HTERT RPE-1 (cell line): ENCODE measurements around the gene ITCH.
"Not testable (repeated sequence)": the region's sequence is repeated elsewhere in the genome, so short reads cannot be mapped to it uniquely, and the experiment has no call there.

Experiments used
- in situ Hi-C: fragments of 300-500 bp; cut with MboI; formaldehyde crosslinking; loops from 4 replicates; pipeline ENCODE4 v1.14.3; 2020; ENCODE audit warnings: low sequenced_read_pairs

ITCH gene

DNA sequence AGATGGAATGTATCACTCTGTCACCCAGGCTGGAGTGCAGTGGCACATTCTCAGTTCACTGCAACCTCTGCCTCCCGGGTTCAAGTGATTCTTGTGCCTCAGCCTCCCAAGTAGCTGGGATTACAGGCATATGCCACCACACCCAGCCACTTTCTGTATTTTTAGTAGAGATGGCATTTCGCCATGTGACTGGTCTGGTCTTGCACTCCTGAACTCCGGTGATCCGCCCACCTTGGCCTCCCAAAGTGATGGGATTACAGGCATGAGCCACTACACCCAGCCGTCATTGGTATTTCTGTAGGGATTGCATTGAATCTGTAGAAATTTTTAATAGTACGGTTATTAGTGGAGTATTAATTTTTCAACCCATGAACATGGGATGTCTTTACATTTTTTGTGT, 134.5 kb downstream of the ITCH start:
- in situ Hi-C loops = not testable (repeated sequence)

- in situ Hi-C loops = no loop called here
Observed at GRCh38 chr20:34500823-34501222, 137.8 kb downstream of the ITCH start.

- in situ Hi-C loops = no loop called here
Observed at GRCh38 chr20:34506480-34506879, 143.4 kb downstream of the ITCH start.

DNA sequence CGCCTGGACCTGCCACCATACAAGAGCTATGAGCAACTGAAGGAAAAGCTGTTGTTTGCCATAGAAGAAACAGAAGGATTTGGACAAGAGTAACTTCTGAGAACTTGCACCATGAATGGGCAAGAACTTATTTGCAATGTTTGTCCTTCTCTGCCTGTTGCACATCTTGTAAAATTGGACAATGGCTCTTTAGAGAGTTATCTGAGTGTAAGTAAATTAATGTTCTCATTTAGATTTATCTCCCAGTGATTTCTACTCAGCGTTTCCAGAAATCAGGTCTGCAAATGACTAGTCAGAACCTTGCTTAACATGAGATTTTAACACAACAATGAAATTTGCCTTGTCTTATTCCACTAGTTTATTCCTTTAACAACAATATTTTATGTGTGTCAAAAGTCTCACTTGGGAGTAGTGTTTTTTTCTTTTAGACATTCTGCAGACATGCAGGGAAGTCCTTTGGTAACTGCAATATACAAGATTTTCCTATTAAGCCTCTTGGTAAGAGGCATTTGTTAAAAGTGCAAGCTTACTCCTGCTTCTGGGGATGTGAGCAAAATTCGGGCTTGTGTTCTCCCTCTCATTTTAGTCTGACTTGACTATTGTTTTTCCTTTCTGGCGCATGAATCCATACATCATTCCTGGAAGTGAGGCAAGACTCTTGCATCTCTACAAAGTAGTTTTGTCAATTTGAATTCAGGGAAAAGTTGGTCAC, 144.8 kb downstream of the ITCH start:
- in situ Hi-C loops = no loop called here

DNA sequence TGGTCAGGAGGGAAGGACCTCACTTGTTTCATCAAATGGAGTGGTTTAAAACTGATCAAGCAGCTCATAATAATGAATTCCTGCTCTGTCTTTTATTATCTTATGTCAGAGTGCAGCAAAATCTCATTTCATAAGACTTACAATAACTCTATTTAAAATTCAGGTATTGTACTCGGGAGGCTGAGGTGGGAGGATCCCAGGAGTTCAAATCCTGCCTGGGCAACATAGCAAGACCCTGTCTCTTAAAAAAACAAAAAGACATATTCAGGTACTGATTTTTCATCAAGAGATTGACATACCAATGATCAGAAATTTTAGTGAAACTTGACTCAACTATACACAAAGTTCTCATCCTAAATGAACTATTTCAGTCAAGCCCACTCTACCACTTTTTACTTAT, 147.5 kb downstream of the ITCH start:
- in situ Hi-C loops = no loop called here

GRCh38 chr20:34511891-34512265, 148.8 kb downstream of the ITCH start:
- in situ Hi-C loops = no loop called here

DNA sequence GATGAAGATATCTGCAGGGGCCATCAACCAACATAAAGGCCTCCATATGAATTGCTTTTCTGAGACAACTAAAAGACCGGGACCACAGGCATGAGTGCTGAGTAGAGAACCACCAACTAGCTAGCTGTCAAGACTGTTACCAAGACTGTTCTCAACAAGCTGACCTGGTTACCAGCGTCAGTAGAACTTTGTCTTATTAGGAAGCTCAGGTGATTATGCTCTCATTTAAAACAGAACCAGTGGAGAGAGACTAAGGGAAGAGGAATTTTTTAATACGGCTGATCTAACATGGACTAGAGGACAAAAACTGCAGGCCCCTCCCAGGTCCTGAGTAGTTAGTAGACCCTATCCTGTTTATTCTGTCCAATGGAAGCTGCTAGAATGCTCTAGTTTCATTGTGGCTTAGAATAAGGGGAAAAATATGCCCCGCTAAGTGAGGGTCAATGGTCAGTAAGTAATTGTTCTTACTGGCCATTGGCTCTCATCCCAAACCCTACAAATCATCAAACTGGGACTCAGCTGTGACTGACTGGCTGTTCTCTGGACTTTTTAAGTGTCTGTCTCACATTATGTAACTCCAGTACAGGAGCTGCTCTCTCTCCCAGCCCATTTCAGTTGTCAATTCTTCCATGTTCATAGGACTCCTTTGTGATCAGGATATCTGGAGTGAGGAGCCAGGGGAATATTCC, 149.3 kb downstream of the ITCH start:
- in situ Hi-C loops = no loop called here

GRCh38 chr20:34512955-34513419, 149.9 kb downstream of the ITCH start:
- in situ Hi-C loops = no loop called here

DNA sequence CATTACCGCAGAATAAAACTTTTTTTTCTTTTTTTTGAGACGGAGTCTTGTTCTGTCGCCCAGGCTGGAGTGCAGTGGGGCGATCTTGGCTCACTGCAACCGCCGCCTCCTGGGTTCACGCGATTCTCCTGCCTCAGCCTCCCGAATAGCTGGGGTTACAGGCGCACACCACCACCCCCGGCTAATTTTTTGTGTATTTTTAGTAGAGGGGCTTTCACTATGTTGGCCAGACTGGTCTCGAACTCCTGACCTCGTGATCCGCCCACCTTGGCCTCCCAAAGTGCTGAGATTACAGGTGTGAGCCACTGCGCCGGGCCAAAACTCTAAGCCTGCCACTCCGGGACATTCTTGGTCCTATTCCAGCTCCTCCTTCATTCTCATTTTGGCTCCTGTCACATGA, 151.0 kb downstream of the ITCH start:
- in situ Hi-C loops = not testable (repeated sequence)

DNA sequence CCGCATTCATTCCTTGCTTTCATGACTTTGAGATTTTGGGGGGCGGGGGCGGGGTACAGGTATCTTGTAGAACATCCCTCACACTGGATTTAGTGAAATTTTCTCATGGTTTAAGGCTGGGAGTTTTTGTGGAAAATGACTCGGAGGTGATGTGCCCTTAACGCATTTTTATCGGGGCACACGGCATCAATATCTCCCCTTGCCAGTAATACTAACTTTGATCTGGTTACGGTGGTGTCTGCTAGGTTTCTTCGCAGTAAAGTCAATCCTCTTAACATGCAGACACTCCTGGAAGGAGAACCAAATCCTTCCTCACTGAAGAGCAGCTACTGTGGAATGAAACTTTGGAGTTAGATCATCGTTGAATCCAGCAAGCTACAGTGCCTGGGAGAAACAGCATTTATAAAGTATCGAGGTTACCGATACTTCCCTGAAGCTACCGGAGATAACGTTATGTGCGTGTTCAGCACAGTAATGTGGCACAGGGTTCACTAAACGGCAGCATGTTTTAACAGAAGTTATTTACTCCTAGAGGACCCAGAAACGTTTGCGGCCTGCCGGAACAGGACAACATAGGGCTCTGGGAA, 151.9 kb downstream of the ITCH start:
- in situ Hi-C loops = no loop called here

- in situ Hi-C loops = no loop called here
Observed at GRCh38 chr20:34515484-34516246, 152.6 kb downstream of the ITCH start.

DNA sequence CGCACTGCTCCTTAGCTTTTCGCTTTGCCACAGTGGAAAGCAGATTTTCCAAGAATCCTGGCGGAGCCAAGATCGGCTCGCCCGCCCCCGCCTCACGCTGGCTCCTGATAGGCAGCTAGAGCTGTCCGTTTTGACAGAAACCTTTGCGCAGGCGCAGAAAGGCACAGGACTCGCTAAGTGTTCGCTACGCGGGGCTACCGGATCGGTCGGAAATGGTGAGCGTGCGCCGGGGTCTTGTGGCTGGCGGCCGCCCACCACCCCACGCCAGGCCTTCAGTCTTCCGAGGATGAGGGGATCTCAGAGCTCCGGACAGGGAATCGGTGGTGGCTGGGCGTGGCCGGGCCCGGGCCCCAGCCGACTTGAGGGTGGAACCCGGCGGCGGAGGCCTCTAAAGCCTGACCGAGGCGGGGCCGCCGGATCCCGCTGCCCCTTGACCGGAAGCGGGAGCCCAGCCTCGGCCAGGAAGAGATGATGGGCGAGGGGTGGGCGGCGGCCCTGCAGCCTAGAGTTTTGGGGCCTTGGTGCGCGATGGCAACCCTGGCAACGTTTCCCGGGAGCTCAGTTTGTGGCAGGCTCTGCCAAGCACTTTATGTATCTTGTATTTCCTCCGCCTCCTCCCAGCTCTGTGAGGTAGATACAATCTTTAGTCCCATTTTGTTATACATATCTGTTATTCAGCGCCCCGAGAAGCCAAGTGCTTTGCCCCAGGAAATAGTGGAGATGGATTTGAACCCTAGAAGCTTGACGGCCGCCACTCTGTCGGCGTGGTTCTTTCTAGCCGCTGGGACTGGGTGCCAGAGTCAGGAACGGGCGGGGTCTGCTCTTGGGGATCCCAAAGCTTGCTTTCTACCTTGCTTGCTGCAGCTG, 153.4 kb downstream of the ITCH start, which contains the start of gene DYNLRB1:
Gene DYNLRB1 (plus strand): TSS at position 176 of the 867 bp plus-strand sequence. CDS start 37 bp downstream, at position 213.
- in situ Hi-C loops = no loop called here

DNA sequence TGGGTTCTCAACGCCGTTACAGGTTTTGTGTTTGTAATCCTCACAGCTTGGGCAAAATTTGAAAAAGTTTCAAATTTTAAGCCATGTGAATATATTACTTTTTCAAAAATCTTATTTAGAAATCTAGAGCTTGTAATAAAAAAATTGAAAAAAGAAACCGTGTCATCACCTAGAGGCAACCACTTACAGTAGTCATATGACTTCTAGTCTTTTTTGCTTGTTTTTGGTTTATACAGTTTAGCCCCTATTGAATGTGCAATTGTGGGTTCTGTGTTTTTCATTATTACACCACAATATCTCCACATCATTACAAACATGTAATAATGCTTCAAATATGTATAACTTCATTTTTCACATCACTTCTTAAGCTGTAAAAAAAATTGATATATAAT, 154.0 kb downstream of the ITCH start:
- in situ Hi-C loops = no loop called here

DNA sequence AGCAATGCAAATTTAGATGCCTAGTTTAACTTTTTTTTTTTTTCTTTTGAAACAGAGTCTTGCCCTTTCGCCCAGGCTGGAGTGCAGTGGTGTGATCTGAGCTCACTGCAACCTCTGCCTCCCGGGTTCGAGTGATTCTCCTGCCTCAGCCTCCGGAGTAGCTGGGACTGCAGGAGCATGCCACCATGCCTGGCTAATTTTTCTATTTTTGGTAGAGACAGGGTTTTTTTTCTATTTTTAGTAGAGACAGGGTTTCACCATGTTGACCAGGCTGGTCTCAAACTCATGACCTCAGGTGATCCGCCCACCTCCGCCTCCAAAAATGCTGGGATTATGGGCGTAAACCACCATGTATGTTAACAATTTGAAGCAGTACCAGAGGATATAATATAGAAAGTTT, 155.8 kb downstream of the ITCH start:
- in situ Hi-C loops = not testable (repeated sequence)

- in situ Hi-C loops = not testable (repeated sequence)
Observed at GRCh38 chr20:34519841-34520240, 156.8 kb downstream of the ITCH start.

- in situ Hi-C loops = no loop called here
Observed at GRCh38 chr20:34522969-34523871, 160.1 kb downstream of the ITCH start.

DNA sequence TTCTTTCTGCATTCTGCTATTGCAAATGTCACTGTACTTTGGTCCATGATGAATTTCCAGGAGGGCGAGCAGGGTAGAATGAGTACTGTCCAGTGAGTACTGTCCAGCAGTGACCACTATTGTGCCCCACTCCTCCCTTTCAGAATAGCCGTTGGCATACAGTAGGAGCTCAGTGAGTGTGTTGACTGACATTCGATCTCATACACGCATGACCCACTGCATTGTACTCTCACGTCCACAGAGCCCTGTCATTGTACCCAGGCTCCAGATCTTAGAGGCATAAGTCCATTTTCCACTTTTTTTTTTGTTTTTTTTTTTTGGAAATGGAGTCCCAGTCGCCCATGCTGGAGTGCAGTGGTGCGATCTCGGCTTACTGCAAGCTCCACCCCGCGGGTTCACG, 161.4 kb downstream of the ITCH start:
- in situ Hi-C loops = no loop called here

- in situ Hi-C loops = no loop called here
Observed at GRCh38 chr20:34525342-34525708, 162.3 kb downstream of the ITCH start.

GRCh38 chr20:34525709-34526416, 162.8 kb downstream of the ITCH start:
- in situ Hi-C loops = no loop called here
